HepG2 (cell line): ENCODE data around the gene SGMS1. TPM values are rescaled to one million over a fixed set of nuclear protein-coding genes. Genes with fewer than 3 reads are reported as not detected.

Experiments
- ATAC-seq: fragments of 200-7000 bp; cut with Tn5 transposase; 3 replicates; pipeline ENCODE4 v1.9.1; 2020; ENCODE audit warnings: mild to moderate bottlenecking, moderate library complexity
- BruUV-seq: library from RNA; stranded (reverse); fragments of 400-500 nt; replicated peaks from 2 replicates; lab custom pipeline; 2021; lab: Mats Ljungman, UMichigan
- CTCF ChIA-PET: fragments of 300-600 bp; formaldehyde crosslinking; extraction: SDS; loops from one replicate; lab custom pipeline; 2021; ENCODE audit warnings: low total read pairs, inconsistent platforms, low intra/inter-chr PET ratio; lab: Yijun Ruan, JAX
- POLR2A ChIA-PET: fragments of 350-600 bp; sonication (Branson Sonifier 250); formaldehyde crosslinking; loops from one replicate; lab custom pipeline; 2020; ENCODE audit warnings: antibody characterized with exemption, inconsistent platforms; lab: Yijun Ruan, JAX
- DNase-seq: peaks from one replicate; pipeline ENCODE4 v3.0.0-alpha.2; 2015; ENCODE audit warnings: low spot score
- FAIRE-seq: peaks from 3 replicates; lab custom pipeline; 2011; peaks lifted over from hg19 to GRCh38; lab: Jason Lieb, UNC
- H2AFZ ChIP-seq: one replicate; pipeline ENCODE4 v1.6.1; 2011; ENCODE audit warnings: low read length, inconsistent platforms
- H3K27ac ChIP-seq: fragments of 300-600 bp; 3 replicates; pipeline ENCODE4 v1.8.0; 2011; ENCODE audit warnings: mixed run types, mild to moderate bottlenecking, mixed read lengths, low read length, inconsistent platforms; ENCODE audit not compliant: insufficient read depth; ENCODE audit errors: extremely low read length
- H3K27me3 ChIP-seq, 2 experiments: fragments of 200-600 bp in 1 of 2; 2 replicates in 1 of 2; 3 replicates in 1 of 2; pipeline versions ENCODE4 v1.6.0 to v1.8.0; 2011; ENCODE audit warnings: low read length in 2 of 2, mild to moderate bottlenecking in 2 of 2, moderate library complexity in 2 of 2, inconsistent platforms in 1 of 2; ENCODE audit not compliant: insufficient read depth in 2 of 2, control insufficient read depth in 1 of 2
- H3K36me3 ChIP-seq, 2 experiments: fragments of 200-600 bp in 1 of 2; replicated peaks in 1 of 2; 2 replicates in 1 of 2; 3 replicates in 1 of 2; pipeline versions ENCODE4 v1.5.1 to v1.8.0; 2011; ENCODE audit warnings: low read length in 2 of 2, inconsistent platforms in 1 of 2; ENCODE audit not compliant: insufficient read depth in 2 of 2, control insufficient read depth in 1 of 2
- H3K4me1 ChIP-seq: 2 replicates; pipeline ENCODE4 v1.5.1; 2012; ENCODE audit warnings: low read length, inconsistent platforms; ENCODE audit not compliant: insufficient read depth
- H3K4me2 ChIP-seq: 2 replicates; pipeline ENCODE4 v1.6.0; 2011; ENCODE audit warnings: low read depth, low read length, inconsistent platforms
- H3K4me3 ChIP-seq, 3 experiments: fragments of 200-600 bp in 1 of 3; sonication (generic), shearing (Covaris generic) in 1 of 3; replicated peaks in 1 of 3; 2 replicates each; pipeline ENCODE4 v1.5.1; 2011 to 2016; ENCODE audit warnings: low read length in 3 of 3, inconsistent platforms in 2 of 3, low read depth in 2 of 3, mild to moderate bottlenecking in 2 of 3, control low read depth in 1 of 3, mixed read lengths in 1 of 3; ENCODE audit not compliant: insufficient read depth in 1 of 3
- H3K79me2 ChIP-seq: one replicate; pipeline ENCODE4 v1.6.1; 2011; ENCODE audit warnings: low read length, inconsistent platforms; ENCODE audit not compliant: insufficient read depth
- H3K9ac ChIP-seq: 2 replicates; pipeline ENCODE4 v1.6.0; 2011; ENCODE audit warnings: mild to moderate bottlenecking, low read depth, low read length, inconsistent platforms; ENCODE audit not compliant: insufficient read depth
- H3K9me3 ChIP-seq: 2 replicates; pipeline ENCODE4 v1.5.1; 2012; ENCODE audit warnings: mild to moderate bottlenecking, low read length
- H4K20me1 ChIP-seq: 2 replicates; pipeline ENCODE4 v1.6.0; 2011; ENCODE audit warnings: inconsistent platforms, mild to moderate bottlenecking, low read length, moderate library complexity; ENCODE audit not compliant: insufficient read depth
- KDM4B ChIP-seq: sonication (generic); formaldehyde crosslinking; IDR thresholded peaks from 2 replicates; pipeline ENCODE4 v1.4.0; 2020; ENCODE audit warnings: missing genetic modification reagents
- MXI1 ChIP-seq: IDR thresholded peaks from 3 replicates; pipeline ENCODE4 v1.6.1; 2012; ENCODE audit warnings: low read depth, low read length, inconsistent platforms, borderline replicate concordance
- ZFP90 ChIP-seq: sonication (generic); formaldehyde crosslinking; IDR thresholded peaks from 2 replicates; pipeline ENCODE4 v1.8.0; 2022; ENCODE audit warnings: missing genetic modification reagents, mild to moderate bottlenecking, inconsistent platforms, borderline replicate concordance
- ZNF205 ChIP-seq: IDR thresholded peaks from 2 replicates; pipeline ENCODE4 v1.6.1; 2018; ENCODE audit warnings: missing biosample characterization, missing genetic modification reagents
- ZNF274 ChIP-seq: sonication (generic); formaldehyde crosslinking; IDR thresholded peaks from 2 replicates; pipeline ENCODE4 v1.5.1; 2020; ENCODE audit warnings: mild to moderate bottlenecking, missing genetic modification reagents
- ZNF878 ChIP-seq: sonication (generic); formaldehyde crosslinking; IDR thresholded peaks from 2 replicates; pipeline ENCODE4 v1.8.1; 2023; ENCODE audit warnings: mild to moderate bottlenecking, missing genetic modification reagents, moderate library complexity
- WGBS: methylation state at CpG from one replicate; pipeline ENCODE4 v1.1.6; 2017; ENCODE audit warnings: low lambda C conversion rate; 5-methylcytosine and 5-hydroxymethylcytosine counted together
- in situ Hi-C: cut with HindIII; loops from 2 replicates; pipeline ENCODE4 v1.10.0; 2017; ENCODE audit warnings: low pct_unique_long_range_greater_than_20kb; ENCODE audit not compliant: extremely low pct_ligation_motif_present
- intact Hi-C: fragments of 100-400 bp; cut with micrococcal nuclease; formaldehyde crosslinking; loops from one replicate; pipeline ENCODE4 v1.10.0; 2022; ENCODE audit not compliant: unreplicated experiment
- polyA plus RNA-seq, 8 experiments: library from polyadenylated mRNA; depleted of rRNA in 3 of 8; stranded (reverse) in 7 of 8; unstranded in 1 of 8; fragments of >200 nt; fragmentation: Illumina TruSeq in 4 of 8; extraction: Trizol in 4 of 8; gene quantifications; 2 replicates each; pipeline versions ENCODE4 v1.2.1 to v1.2.3, GENCODE V29; 2011 to 2016; ENCODE audit warnings: low read depth in 4 of 8, missing spikeins in 1 of 8, mixed read lengths in 1 of 8; ENCODE audit not compliant: insufficient read depth in 1 of 8
- total RNA-seq, 5 experiments: library from RNA; depleted of rRNA; stranded (reverse); fragments of >200 nt; fragmentation: Illumina TruSeq; extraction: Trizol; gene quantifications; 2 replicates each; pipeline ENCODE4 v1.2.3, GENCODE V29; 2016; ENCODE audit warnings: low read depth in 1 of 5
- TF ChIP-seq, protein P1 (sequence below): sonication (generic); formaldehyde crosslinking; IDR thresholded peaks from 2 replicates; pipeline ENCODE4 v1.8.0; 2022; ENCODE audit warnings: missing genetic modification reagents, mild to moderate bottlenecking, borderline replicate concordance
- TF ChIP-seq, protein P2 (sequence below): sonication (generic); formaldehyde crosslinking; IDR thresholded peaks from 2 replicates; pipeline ENCODE4 v1.4.0; 2020; ENCODE audit warnings: missing genetic modification reagents
- TF ChIP-seq, protein P3 (sequence below): sonication (generic); formaldehyde crosslinking; IDR thresholded peaks from 2 replicates; pipeline ENCODE4 v1.4.0; 2020; ENCODE audit warnings: missing genetic modification reagents
- TF ChIP-seq, protein P4 (sequence below): sonication (generic); formaldehyde crosslinking; conservative IDR thresholded peaks from 2 replicates; pipeline ENCODE4 v1.8.0; 2022; ENCODE audit warnings: missing genetic modification reagents

Gene SGMS1
- total and polyA plus RNA-seq, 2 of the 13 experiments (the other 11 are each of a cell fraction or from before 2014, with no cell fraction given), result 6.5 to 15.1 TPM

DNA sequence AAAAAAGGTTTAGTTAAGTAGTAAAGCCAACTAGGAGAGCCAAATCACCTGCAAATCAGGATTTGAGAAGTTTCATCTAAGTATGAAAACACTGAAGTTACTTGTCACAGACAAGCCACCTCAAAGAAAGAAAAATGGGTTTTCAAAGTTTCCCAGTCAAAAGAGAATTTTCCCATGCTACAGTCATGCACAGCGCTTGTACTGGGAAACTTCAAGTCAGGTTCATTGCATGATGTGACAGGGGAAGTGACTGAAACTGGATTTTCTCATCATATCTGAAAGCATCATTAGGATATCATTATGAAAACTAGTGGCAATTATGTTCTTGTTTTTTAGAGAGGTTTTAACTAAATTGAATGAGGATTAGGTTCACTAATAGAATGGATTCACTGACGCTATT, 167.0 kb downstream of the SGMS1 start:
- no peak for FAIRE-seq
- no peak for ATAC-seq
- Histone ChIP-seq H2AFZ (no peak overlapping the region), H3K36me3 (peaks cover 0 to 15% of the 10 kb centered on the region in 2 experiments; a peak in 1 of 5 replicates), H3K4me1 (no peaks in the 10 kb centered on the region), H3K27me3 (no peaks in the 10 kb centered on the region), H3K9me3 (no peaks in the 10 kb centered on the region), H4K20me1 (no peaks in the 10 kb centered on the region), H3K4me3 (no peak overlapping the region), H3K27ac (no peak overlapping the region), H3K4me2 (no peak overlapping the region), H3K9ac (no peak overlapping the region), H3K79me2 (no peaks in the 10 kb centered on the region)
- WGBS, result 95% methylated on average over 2 of the region's 2 CpGs
- TF ChIP-seq, protein P1, sequence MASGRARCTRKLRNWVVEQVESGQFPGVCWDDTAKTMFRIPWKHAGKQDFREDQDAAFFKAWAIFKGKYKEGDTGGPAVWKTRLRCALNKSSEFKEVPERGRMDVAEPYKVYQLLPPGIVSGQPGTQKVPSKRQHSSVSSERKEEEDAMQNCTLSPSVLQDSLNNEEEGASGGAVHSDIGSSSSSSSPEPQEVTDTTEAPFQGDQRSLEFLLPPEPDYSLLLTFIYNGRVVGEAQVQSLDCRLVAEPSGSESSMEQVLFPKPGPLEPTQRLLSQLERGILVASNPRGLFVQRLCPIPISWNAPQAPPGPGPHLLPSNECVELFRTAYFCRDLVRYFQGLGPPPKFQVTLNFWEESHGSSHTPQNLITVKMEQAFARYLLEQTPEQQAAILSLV (CRISPR knock-in tag), result no peak
- no peak for TF ChIP-seq ZFP90 (CRISPR knock-in tag)
- TF ChIP-seq, protein P2, sequence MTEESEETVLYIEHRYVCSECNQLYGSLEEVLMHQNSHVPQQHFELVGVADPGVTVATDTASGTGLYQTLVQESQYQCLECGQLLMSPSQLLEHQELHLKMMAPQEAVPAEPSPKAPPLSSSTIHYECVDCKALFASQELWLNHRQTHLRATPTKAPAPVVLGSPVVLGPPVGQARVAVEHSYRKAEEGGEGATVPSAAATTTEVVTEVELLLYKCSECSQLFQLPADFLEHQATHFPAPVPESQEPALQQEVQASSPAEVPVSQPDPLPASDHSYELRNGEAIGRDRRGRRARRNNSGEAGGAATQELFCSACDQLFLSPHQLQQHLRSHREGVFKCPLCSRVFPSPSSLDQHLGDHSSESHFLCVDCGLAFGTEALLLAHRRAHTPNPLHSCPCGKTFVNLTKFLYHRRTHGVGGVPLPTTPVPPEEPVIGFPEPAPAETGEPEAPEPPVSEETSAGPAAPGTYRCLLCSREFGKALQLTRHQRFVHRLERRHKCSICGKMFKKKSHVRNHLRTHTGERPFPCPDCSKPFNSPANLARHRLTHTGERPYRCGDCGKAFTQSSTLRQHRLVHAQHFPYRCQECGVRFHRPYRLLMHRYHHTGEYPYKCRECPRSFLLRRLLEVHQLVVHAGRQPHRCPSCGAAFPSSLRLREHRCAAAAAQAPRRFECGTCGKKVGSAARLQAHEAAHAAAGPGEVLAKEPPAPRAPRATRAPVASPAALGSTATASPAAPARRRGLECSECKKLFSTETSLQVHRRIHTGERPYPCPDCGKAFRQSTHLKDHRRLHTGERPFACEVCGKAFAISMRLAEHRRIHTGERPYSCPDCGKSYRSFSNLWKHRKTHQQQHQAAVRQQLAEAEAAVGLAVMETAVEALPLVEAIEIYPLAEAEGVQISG (CRISPR knock-in tag), result no peak
- no peak for TF ChIP-seq ZNF205 (CRISPR knock-in tag)
- TF ChIP-seq ZNF274 (CRISPR knock-in tag), result no peak
- TF ChIP-seq KDM4B (CRISPR knock-in tag), result no peak
- no peak for TF ChIP-seq MXI1
- TF ChIP-seq, protein P3, sequence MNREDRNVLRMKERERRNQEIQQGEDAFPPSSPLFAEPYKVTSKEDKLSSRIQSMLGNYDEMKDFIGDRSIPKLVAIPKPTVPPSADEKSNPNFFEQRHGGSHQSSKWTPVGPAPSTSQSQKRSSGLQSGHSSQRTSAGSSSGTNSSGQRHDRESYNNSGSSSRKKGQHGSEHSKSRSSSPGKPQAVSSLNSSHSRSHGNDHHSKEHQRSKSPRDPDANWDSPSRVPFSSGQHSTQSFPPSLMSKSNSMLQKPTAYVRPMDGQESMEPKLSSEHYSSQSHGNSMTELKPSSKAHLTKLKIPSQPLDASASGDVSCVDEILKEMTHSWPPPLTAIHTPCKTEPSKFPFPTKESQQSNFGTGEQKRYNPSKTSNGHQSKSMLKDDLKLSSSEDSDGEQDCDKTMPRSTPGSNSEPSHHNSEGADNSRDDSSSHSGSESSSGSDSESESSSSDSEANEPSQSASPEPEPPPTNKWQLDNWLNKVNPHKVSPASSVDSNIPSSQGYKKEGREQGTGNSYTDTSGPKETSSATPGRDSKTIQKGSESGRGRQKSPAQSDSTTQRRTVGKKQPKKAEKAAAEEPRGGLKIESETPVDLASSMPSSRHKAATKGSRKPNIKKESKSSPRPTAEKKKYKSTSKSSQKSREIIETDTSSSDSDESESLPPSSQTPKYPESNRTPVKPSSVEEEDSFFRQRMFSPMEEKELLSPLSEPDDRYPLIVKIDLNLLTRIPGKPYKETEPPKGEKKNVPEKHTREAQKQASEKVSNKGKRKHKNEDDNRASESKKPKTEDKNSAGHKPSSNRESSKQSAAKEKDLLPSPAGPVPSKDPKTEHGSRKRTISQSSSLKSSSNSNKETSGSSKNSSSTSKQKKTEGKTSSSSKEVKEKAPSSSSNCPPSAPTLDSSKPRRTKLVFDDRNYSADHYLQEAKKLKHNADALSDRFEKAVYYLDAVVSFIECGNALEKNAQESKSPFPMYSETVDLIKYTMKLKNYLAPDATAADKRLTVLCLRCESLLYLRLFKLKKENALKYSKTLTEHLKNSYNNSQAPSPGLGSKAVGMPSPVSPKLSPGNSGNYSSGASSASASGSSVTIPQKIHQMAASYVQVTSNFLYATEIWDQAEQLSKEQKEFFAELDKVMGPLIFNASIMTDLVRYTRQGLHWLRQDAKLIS (CRISPR knock-in tag), result no peak
- TF ChIP-seq, protein P4, sequence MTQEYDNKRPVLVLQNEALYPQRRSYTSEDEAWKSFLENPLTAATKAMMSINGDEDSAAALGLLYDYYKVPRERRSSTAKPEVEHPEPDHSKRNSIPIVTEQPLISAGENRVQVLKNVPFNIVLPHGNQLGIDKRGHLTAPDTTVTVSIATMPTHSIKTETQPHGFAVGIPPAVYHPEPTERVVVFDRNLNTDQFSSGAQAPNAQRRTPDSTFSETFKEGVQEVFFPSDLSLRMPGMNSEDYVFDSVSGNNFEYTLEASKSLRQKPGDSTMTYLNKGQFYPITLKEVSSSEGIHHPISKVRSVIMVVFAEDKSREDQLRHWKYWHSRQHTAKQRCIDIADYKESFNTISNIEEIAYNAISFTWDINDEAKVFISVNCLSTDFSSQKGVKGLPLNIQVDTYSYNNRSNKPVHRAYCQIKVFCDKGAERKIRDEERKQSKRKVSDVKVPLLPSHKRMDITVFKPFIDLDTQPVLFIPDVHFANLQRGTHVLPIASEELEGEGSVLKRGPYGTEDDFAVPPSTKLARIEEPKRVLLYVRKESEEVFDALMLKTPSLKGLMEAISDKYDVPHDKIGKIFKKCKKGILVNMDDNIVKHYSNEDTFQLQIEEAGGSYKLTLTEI, result no peak
- TF ChIP-seq ZNF878 (CRISPR knock-in tag), result no peak
- intact Hi-C loops (no loop called here), in situ Hi-C loops (no loop called here)
- CTCF ChIA-PET, result no interaction called here
- POLR2A ChIA-PET, result no interaction called here
- BruUV-seq, result no TSS peak
- no peak for DNase-seq
